ENCODE results near the gene BBOX1.

Gene BBOX1

GRCh38 chr11:27141576-27141975, 101.0 kb downstream of the BBOX1 start:
- TF ChIP-seq CTCF (IDR thresholded peaks at IDR 0.05; ENCODE audit: low read length) = no peak
- TF ChIP-seq EZH2 (IDR thresholded peaks at IDR 0.05; ENCODE audit: borderline replicate concordance, low read length) = no peak
- no peaks in the 10 kb centered on the region for H3K79me2 ChIP-seq (ENCODE audit: insufficient read depth, low read length)
- no peak overlapping the region for H2AFZ ChIP-seq (ENCODE audit: low read length)
- no peaks in the 10 kb centered on the region for H4K20me1 ChIP-seq (ENCODE audit: insufficient read depth, low read length)
- no peaks in the 10 kb centered on the region for H3K27me3 ChIP-seq (ENCODE audit: insufficient read depth, low read length)
- no peak overlapping the region for H3K27ac ChIP-seq (ENCODE audit: low read depth, low read length, poor library complexity, severe bottlenecking)
- no peak overlapping the region for H3K9ac ChIP-seq (ENCODE audit: low read length)
- H3K4me1 ChIP-seq (ENCODE audit: insufficient read depth, low read length, severe bottlenecking) = no peaks in the 10 kb centered on the region
- no peak overlapping the region for H3K4me3 ChIP-seq (ENCODE audit: low read depth, low read length, poor library complexity, severe bottlenecking)
- H3K9me3 ChIP-seq (ENCODE audit: low read length) = peaks cover 7% of the 10 kb centered on the region; the same call in 1 of the 2 replicates
- no peaks in the 10 kb centered on the region for H3K9me2 ChIP-seq (ENCODE audit: low read depth, low read length)
- H3K4me2 ChIP-seq (ENCODE audit: low read length) = no peak overlapping the region
- H3K36me3 ChIP-seq (ENCODE audit: insufficient read depth, low read length) = no peaks in the 10 kb centered on the region
- H3F3A ChIP-seq (ENCODE audit: insufficient read depth, low read length) = no peaks in the 10 kb centered on the region

- Histone ChIP-seq H3F3A (ENCODE audit: insufficient read depth, low read length) (no peaks in the 10 kb centered on the region), H4K20me1 (ENCODE audit: insufficient read depth, low read length) (no peaks in the 10 kb centered on the region), H3K4me2 (ENCODE audit: low read length) (no peak overlapping the region), H3K9me2 (ENCODE audit: low read depth, low read length) (no peaks in the 10 kb centered on the region), H3K4me3 (ENCODE audit: low read depth, low read length, poor library complexity, severe bottlenecking) (no peak overlapping the region), H3K36me3 (ENCODE audit: insufficient read depth, low read length) (no peaks in the 10 kb centered on the region), H3K4me1 (ENCODE audit: insufficient read depth, low read length, severe bottlenecking) (no peaks in the 10 kb centered on the region), H3K9me3 (ENCODE audit: low read length) (no peaks in the 10 kb centered on the region), H3K27me3 (ENCODE audit: insufficient read depth, low read length) (no peaks in the 10 kb centered on the region), H3K27ac (ENCODE audit: low read depth, low read length, poor library complexity, severe bottlenecking) (no peak overlapping the region), H2AFZ (ENCODE audit: low read length) (no peak overlapping the region), H3K9ac (ENCODE audit: low read length) (no peak overlapping the region), H3K79me2 (ENCODE audit: insufficient read depth, low read length) (no peaks in the 10 kb centered on the region)
- no peak for TF ChIP-seq EZH2 (IDR thresholded peaks at IDR 0.05; ENCODE audit: borderline replicate concordance, low read length)
- TF ChIP-seq CTCF (IDR thresholded peaks at IDR 0.05; ENCODE audit: low read length) = no peak
Observed at GRCh38 chr11:27147916-27148315, 107.3 kb downstream of the BBOX1 start.

GRCh38 chr11:27148506-27148905, 107.9 kb downstream of the BBOX1 start:
- no peaks in the 10 kb centered on the region for H3K9me3 ChIP-seq (ENCODE audit: low read length)
- H3K27me3 ChIP-seq (ENCODE audit: insufficient read depth, low read length) = no peaks in the 10 kb centered on the region
- TF ChIP-seq EZH2 (IDR thresholded peaks at IDR 0.05; ENCODE audit: borderline replicate concordance, low read length) (no peak), CTCF (IDR thresholded peaks at IDR 0.05; ENCODE audit: low read length) (no peak)
- H3K9me2 ChIP-seq (ENCODE audit: low read depth, low read length) = no peaks in the 10 kb centered on the region
- no peaks in the 10 kb centered on the region for H4K20me1 ChIP-seq (ENCODE audit: insufficient read depth, low read length)
- H3F3A ChIP-seq (ENCODE audit: insufficient read depth, low read length) = no peaks in the 10 kb centered on the region
- H3K4me2 ChIP-seq (ENCODE audit: low read length) = no peak overlapping the region
- H3K27ac ChIP-seq (ENCODE audit: low read depth, low read length, poor library complexity, severe bottlenecking) = no peak overlapping the region
- no peak overlapping the region for H3K4me3 ChIP-seq (ENCODE audit: low read depth, low read length, poor library complexity, severe bottlenecking)
- H3K4me1 ChIP-seq (ENCODE audit: insufficient read depth, low read length, severe bottlenecking) = peaks cover 2% of the 10 kb centered on the region
- H3K9ac ChIP-seq (ENCODE audit: low read length) = no peak overlapping the region
- no peaks in the 10 kb centered on the region for H3K36me3 ChIP-seq (ENCODE audit: insufficient read depth, low read length)
- H3K79me2 ChIP-seq (ENCODE audit: insufficient read depth, low read length) = no peaks in the 10 kb centered on the region
- no peak overlapping the region for H2AFZ ChIP-seq (ENCODE audit: low read length)

All from OCI-LY1 (cell line).